NCI-H526 (cell line): ENCODE measurements around the gene SLC36A2.
A peak's percentile ranks its signal among the peaks of the same experiment; 100 is the strongest.

Experiments
- DNase-seq, 2 experiments: peaks; one replicate each; lab custom pipeline; 2025; lab: John Stamatoyannopoulos, UW

Gene SLC36A2

DNA sequence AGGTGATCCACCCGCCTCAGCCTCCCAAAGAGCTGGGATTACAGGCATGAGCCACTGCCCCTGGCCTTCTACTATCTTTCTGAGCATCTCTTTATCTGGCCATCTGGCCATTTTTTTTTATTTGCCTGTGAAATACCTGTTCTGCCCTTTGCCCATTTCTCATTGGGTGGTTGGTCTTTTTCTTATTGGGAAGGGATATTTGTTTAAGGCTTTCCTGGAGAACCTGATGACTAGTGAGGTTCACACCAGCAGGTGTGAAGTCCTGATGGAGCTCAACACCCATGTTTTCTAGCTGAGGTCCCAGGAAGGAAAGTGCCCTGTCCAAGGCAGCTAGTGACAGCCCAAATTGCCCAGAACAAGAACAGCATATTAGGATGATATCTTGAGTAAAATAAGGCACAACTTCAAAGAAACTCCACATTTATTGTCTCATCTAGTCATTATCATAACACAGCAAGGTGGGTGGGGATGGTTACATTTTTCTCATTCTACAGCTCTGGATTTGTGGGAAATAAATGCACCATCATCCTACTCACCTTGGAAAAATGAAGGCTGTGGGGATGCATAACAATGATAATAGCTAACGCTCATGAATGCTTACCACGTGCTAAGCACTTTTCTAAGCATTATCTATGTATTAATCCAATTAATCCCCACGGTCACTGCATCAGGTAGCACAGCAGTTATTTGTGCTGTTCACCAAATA is 64.1 kb downstream of the SLC36A2 start:
- no peak for DNase-seq

- DNase-seq = no peak
Observed at GRCh38 chr5:151281001-151281639, 66.2 kb downstream of the SLC36A2 start.

- no peak for DNase-seq
Observed at GRCh38 chr5:151280443-151280842, 66.9 kb downstream of the SLC36A2 start.

DNA sequence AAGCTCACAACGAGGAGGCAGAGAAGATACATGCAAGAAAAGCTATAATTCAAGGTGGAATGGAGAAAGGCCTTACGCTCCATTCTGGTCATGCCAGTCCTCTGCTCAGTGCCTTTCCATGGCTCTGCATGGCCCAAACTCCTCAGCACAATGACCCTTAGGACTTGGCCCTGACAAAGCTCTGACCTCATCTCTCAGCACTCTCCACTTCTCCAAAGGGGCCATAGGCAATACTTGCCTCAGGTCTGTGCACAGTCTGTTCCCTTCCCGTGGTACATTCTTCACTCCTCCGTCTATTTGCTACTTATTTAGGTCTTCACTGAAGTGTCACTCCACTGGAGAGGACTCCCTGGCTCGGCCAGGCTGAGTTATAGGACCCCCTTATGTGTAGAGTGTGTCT is 68.5 kb downstream of the SLC36A2 start:
- no peak for DNase-seq

- no peak for DNase-seq
Observed at GRCh38 chr5:151275803-151276202, 71.6 kb downstream of the SLC36A2 start.

GRCh38 chr5:151274666-151275065 is 72.7 kb downstream of the SLC36A2 start:
- DNase-seq = peak in 1 of 2 experiments; percentile 29

DNA sequence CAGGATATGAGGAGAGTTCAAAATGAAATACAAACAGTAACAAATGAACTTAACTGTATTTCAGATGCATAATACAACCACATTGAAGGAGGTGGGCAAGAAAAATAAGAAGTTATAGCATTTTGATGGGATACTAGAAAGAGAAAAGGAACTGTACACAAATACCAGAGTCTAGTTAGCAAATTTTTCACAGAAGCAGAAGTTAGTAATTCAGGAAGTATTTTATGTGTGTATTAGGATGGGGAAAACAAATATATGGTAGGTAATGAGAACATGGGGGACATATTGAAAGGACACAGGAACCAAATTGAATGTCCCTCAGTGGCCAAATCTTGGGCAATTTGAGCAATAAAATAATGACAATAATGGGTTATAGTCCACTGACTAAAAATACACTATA is 76.0 kb downstream of the SLC36A2 start:
- no peak for DNase-seq

DNA sequence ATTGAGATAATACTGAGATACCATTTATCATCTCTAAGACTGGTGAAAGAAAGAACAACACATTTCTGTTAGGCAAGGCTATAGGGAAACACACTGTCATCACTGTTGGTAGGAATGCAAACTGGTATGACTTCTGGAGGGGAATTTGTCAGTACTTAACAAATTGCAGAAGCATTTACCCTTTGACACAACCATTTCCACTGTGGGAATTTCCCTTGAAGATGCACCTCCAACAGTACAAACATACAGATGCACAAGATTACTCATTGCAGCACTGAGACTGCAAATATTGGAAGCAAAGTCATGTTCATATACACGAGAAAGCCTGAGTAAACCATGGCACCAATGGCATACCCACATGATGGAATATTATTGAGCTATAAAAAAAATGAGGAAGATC is 76.8 kb downstream of the SLC36A2 start:
- DNase-seq = no peak

DNA sequence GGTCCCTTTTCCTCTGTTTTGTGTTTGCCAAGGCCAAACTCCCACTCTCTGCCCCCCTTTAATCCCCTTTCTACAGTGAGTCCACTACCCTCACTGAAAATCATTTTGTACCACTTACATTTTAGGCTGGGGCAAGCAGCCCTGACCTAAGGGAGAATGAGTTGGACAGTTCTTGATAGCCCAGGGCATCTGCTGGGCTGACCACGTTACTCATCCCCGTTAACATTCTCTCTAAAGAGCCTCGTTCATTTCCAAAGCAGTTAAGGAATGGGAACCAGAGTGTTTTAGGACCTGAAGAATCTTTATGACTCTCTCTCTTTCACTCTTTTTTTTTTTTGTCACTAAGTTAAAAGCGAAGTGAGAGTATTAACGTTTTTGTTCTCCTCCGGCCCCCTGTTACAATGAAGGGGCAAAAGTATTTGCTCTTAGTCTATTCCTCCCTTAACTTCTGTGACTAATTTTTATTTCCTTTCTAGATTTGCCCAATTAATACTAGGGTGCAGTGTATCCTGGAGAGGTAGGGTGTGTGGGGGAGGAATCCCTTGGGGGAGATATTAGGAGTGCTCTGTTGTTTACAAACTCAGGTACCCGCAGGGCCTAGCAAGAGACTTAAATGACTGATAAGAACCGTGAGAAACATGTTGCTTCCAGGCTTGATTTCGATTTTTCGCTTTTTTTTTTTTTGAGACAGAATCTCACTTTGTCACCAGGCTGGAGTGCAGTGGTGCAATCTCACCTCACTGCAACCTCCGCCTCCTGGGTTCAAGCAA is 79.7 kb downstream of the SLC36A2 start:
- no peak for DNase-seq
